HCT116 (cell line): ENCODE results near the gene LPAR1. TPM values are rescaled to one million over a fixed set of nuclear protein-coding genes. Genes with fewer than 3 reads are reported as not detected.

Experiments
- ATAC-seq: fragments of 200-7000 bp; cut with Tn5 transposase; 2 replicates; pipeline ENCODE4 v1.9.1; 2020; ENCODE audit warnings: mild to moderate bottlenecking, moderate library complexity
- BruUV-seq: library from RNA; stranded (reverse); fragments of 400-500 nt; replicated peaks from 2 replicates; lab custom pipeline; 2021; lab: Mats Ljungman, UMichigan
- CTCF ChIA-PET: fragments of 300-600 bp; sonication (Branson Sonifier 250); formaldehyde crosslinking; loops from one replicate; lab custom pipeline; 2021; ENCODE audit warnings: antibody characterized with exemption; lab: Charles Lee
- POLR2A ChIA-PET: fragments of 300-600, 350-600 bp; sonication (Branson Sonifier 250); formaldehyde crosslinking; loops from one replicate; lab custom pipeline; 2021; ENCODE audit warnings: antibody characterized with exemption; lab: Charles Lee
- RAD21 ChIA-PET, 2 experiments: fragments of 300-600 bp; sonication (Branson Sonifier 250); formaldehyde crosslinking; loops; one replicate each; lab custom pipeline; 2023; ENCODE audit warnings: low total read pairs in 2 of 2; ENCODE audit not compliant: uncharacterized antibody in 2 of 2, unreplicated experiment in 2 of 2, low non-redundant PET in 1 of 2; lab: Charles Lee
- DNase-seq: peaks from one replicate; pipeline ENCODE4 v3.0.0-alpha.2; 2010; ENCODE audit warnings: low read depth, low spot score
- H2AFZ ChIP-seq: fragments of 200-600 bp; shearing (Covaris generic), sonication (generic); 2 replicates; pipeline ENCODE4 v1.6.1; 2017; ENCODE audit warnings: low read depth, mixed run types, mixed read lengths, antibody characterized with exemption, low read length; ENCODE audit not compliant: poor library complexity, severe bottlenecking
- H3K27ac ChIP-seq: 2 replicates; pipeline ENCODE4 v1.5.1; 2012; ENCODE audit warnings: low read depth, low read length
- H3K27me3 ChIP-seq: fragments of 200-600 bp; sonication (generic); 2 replicates; pipeline ENCODE4 v1.6.1; 2016; ENCODE audit warnings: mixed run types, low read length, mixed read lengths; ENCODE audit not compliant: insufficient read depth
- H3K36me3 ChIP-seq, 2 experiments: fragments of 200-500 bp in 1 of 2; fragments of 200-600 bp in 1 of 2; sonication (Bioruptor generic) in 1 of 2; sonication (generic) in 1 of 2; 2 replicates each; pipeline versions ENCODE4 v1.5.1 to v1.6.1; 2014 to 2016; ENCODE audit warnings: low read length in 2 of 2, inconsistent platforms in 1 of 2, mixed read lengths in 1 of 2, mixed run types in 1 of 2; ENCODE audit not compliant: insufficient read depth in 2 of 2, control insufficient read depth in 1 of 2
- H3K4me1 ChIP-seq, 2 experiments: fragments of 200-600 bp in 1 of 2; sonication (generic) in 1 of 2; 2 replicates each; pipeline versions ENCODE4 v1.5.1 to v1.6.1; 2012 to 2017; ENCODE audit warnings: low read length in 2 of 2, inconsistent platforms in 1 of 2, mild to moderate bottlenecking in 1 of 2, mixed read lengths in 1 of 2, mixed run types in 1 of 2, moderate library complexity in 1 of 2; ENCODE audit not compliant: insufficient read depth in 2 of 2, control insufficient read depth in 1 of 2
- H3K4me2 ChIP-seq: fragments of 200-600 bp; sonication (generic); 2 replicates; pipeline ENCODE4 v1.6.1; 2017; ENCODE audit warnings: mixed run types, low read length, mixed read lengths
- H3K4me3 ChIP-seq, 2 experiments: fragments of 200-600 bp in 1 of 2; sonication (generic) in 1 of 2; replicated peaks in 1 of 2; 2 replicates each; pipeline ENCODE4 v1.5.1; 2011 to 2016; ENCODE audit warnings: low read length in 2 of 2, control low read depth in 1 of 2, low read depth in 1 of 2, mild to moderate bottlenecking in 1 of 2, mixed read lengths in 1 of 2, mixed run types in 1 of 2
- H3K79me2 ChIP-seq: fragments of 200-600 bp; sonication (generic); 2 replicates; pipeline ENCODE4 v1.6.1; 2017; ENCODE audit warnings: mild to moderate bottlenecking, mixed run types, low read length, moderate library complexity, mixed read lengths; ENCODE audit not compliant: insufficient read depth
- H3K9ac ChIP-seq: fragments of 200-600 bp; sonication (generic); 2 replicates; pipeline ENCODE4 v1.6.1; 2016; ENCODE audit warnings: low read length, mixed read lengths
- H3K9me2 ChIP-seq: fragments of 200-600 bp; sonication (generic), shearing (Covaris generic); 2 replicates; pipeline ENCODE4 v1.6.1; 2017; ENCODE audit warnings: mixed run types, mild to moderate bottlenecking, moderate library complexity; ENCODE audit not compliant: insufficient read depth
- H3K9me3 ChIP-seq, 2 experiments: fragments of 200-500 bp in 1 of 2; fragments of 200-600 bp in 1 of 2; sonication (Bioruptor generic) in 1 of 2; sonication (generic) in 1 of 2; 2 replicates each; pipeline ENCODE4 v1.6.1; 2014 to 2017; ENCODE audit warnings: low read length in 2 of 2, mixed read lengths in 2 of 2, inconsistent platforms in 1 of 2, low read depth in 1 of 2, mild to moderate bottlenecking in 1 of 2, mixed run types in 1 of 2, moderate library complexity in 1 of 2; ENCODE audit not compliant: control insufficient read depth in 1 of 2, insufficient read depth in 1 of 2
- H4K20me1 ChIP-seq: fragments of 200-600 bp; sonication (generic), shearing (Covaris generic); 2 replicates; pipeline ENCODE4 v1.6.1; 2017; ENCODE audit warnings: mixed run types, mild to moderate bottlenecking, moderate library complexity; ENCODE audit not compliant: insufficient read depth
- CBX3 ChIP-seq: IDR thresholded peaks from 2 replicates; pipeline ENCODE4 v1.6.1; 2012; ENCODE audit warnings: low read depth
- CEBPB ChIP-seq: IDR thresholded peaks from 2 replicates; pipeline ENCODE4 v1.6.1; 2012; ENCODE audit warnings: low read depth
- ELF1 ChIP-seq: IDR thresholded peaks from 2 replicates; pipeline ENCODE4 v1.6.1; 2012; ENCODE audit warnings: low read depth, borderline replicate concordance
- EZH2 ChIP-seq: fragments of 200-600 bp; sonication (generic); IDR thresholded peaks from 2 replicates; pipeline ENCODE4 v1.6.1; 2017; ENCODE audit warnings: antibody characterized with exemption, mixed run types
- EZH2phosphoT487 ChIP-seq: fragments of 200-600 bp; IDR thresholded peaks from 2 replicates; pipeline ENCODE4 v1.6.1; 2018; ENCODE audit warnings: antibody characterized with exemption, borderline replicate concordance
- FOSL1 ChIP-seq: IDR thresholded peaks from 2 replicates; pipeline ENCODE4 v1.6.1; 2012; ENCODE audit warnings: low read depth
- SIN3A ChIP-seq: IDR thresholded peaks from 2 replicates; pipeline ENCODE4 v1.6.1; 2012; ENCODE audit warnings: low read depth
- intact Hi-C: fragments of 100-400 bp; cut with micrococcal nuclease; formaldehyde crosslinking; loops from 2 replicates; pipeline ENCODE4 v1.10.0; 2022
- total RNA-seq: library from RNA; stranded (reverse); gene quantifications from one replicate; pipeline ENCODE4 v1.2.1, GENCODE V29; 2021; ENCODE audit not compliant: unreplicated experiment
- TF ChIP-seq, protein P1 (sequence below): IDR thresholded peaks from 2 replicates; pipeline ENCODE4 v1.6.1; 2012
- TF ChIP-seq, protein P2 (sequence below): IDR thresholded peaks from 2 replicates; pipeline ENCODE4 v1.6.1; 2012
- TF ChIP-seq, protein P3 (sequence below): IDR thresholded peaks from 2 replicates; pipeline ENCODE4 v1.6.1; 2012; ENCODE audit warnings: low read depth

The LPAR1 gene
- total RNA-seq, 1 experiment from 2014 or later = 7.4 TPM

DNA sequence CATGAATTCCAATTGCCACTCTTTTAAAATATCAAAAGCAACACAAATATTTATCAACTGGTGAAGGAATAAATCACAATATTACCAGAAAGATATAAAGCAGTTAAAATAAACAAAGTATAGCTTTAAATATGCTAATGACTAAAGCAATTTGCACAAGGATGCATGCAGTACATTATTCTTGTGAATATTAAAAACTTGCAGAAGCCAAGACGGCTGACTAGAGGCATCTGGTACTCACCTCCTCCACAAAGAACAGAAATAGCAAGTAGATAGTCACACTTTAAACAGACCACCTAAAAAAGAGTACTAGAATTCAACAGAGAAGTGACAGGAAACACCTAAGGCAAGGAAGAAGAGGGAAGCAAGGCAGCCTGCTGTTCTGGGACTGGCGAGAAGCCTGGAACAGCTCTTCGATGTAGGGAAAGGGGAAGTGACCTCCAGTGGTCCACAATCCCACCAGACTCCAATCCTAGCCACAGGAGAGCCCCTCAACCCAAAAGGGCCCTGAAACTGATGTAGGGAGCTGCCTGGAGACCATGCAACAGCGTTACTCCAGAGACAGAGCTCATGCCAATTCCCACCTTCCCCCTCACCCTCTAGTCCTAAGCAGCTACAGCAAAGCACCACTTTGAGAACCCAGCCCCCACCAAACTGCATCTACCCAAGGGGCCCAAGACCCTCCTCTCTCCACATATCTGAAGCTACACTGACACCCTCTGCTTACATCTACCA, 86.3 kb downstream of the LPAR1 start:
- Histone ChIP-seq H3K4me3 (no peak overlapping the region), H3K4me2 (no peak overlapping the region), H3K9ac (no peak overlapping the region), H3K36me3 (no peaks in the 10 kb centered on the region), H3K9me2 (no peaks in the 10 kb centered on the region), H3K4me1 (peaks cover 0 to 5% of the 10 kb centered on the region in 2 experiments; a peak in 1 of 4 replicates), H3K27me3 (no peaks in the 10 kb centered on the region), H3K79me2 (no peaks in the 10 kb centered on the region), H3K27ac (no peak overlapping the region), H2AFZ (no peak overlapping the region), H4K20me1 (no peaks in the 10 kb centered on the region), H3K9me3 (peaks cover 0 to 5% of the 10 kb centered on the region in 2 experiments; a peak in 1 of 4 replicates)
- ChIA-PET CTCF (interaction anchor here (1.0 kb wide), 1 partner anchor 525 kb away, joined by 3 read pairs; no protein-coding TSS in a partner anchor), POLR2A (no interaction called here), RAD21 (no interaction called here)
- DNase-seq (no peak), ATAC-seq (no peak)
- TF ChIP-seq, protein P1, sequence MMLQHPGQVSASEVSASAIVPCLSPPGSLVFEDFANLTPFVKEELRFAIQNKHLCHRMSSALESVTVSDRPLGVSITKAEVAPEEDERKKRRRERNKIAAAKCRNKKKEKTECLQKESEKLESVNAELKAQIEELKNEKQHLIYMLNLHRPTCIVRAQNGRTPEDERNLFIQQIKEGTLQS = no peak
- TF ChIP-seq EZH2 (no peak), ELF1 (no peak), SIN3A (no peak), CBX3 (no peak), FOSL1 (no peak), EZH2phosphoT487 (no peak), CEBPB (no peak)
- TF ChIP-seq, protein P2, sequence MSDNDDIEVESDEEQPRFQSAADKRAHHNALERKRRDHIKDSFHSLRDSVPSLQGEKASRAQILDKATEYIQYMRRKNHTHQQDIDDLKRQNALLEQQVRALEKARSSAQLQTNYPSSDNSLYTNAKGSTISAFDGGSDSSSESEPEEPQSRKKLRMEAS = no peak
- TF ChIP-seq, protein P3, sequence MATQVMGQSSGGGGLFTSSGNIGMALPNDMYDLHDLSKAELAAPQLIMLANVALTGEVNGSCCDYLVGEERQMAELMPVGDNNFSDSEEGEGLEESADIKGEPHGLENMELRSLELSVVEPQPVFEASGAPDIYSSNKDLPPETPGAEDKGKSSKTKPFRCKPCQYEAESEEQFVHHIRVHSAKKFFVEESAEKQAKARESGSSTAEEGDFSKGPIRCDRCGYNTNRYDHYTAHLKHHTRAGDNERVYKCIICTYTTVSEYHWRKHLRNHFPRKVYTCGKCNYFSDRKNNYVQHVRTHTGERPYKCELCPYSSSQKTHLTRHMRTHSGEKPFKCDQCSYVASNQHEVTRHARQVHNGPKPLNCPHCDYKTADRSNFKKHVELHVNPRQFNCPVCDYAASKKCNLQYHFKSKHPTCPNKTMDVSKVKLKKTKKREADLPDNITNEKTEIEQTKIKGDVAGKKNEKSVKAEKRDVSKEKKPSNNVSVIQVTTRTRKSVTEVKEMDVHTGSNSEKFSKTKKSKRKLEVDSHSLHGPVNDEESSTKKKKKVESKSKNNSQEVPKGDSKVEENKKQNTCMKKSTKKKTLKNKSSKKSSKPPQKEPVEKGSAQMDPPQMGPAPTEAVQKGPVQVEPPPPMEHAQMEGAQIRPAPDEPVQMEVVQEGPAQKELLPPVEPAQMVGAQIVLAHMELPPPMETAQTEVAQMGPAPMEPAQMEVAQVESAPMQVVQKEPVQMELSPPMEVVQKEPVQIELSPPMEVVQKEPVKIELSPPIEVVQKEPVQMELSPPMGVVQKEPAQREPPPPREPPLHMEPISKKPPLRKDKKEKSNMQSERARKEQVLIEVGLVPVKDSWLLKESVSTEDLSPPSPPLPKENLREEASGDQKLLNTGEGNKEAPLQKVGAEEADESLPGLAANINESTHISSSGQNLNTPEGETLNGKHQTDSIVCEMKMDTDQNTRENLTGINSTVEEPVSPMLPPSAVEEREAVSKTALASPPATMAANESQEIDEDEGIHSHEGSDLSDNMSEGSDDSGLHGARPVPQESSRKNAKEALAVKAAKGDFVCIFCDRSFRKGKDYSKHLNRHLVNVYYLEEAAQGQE = no peak
- intact Hi-C loops = no loop called here
- no TSS peak for BruUV-seq
